NCI-H1436 treated with DMSO at 0.1 percent for 48 hours (cell line): ENCODE results near the gene MYRF.

ENCODE experiments used
- DNase-seq: peaks from one replicate; lab custom pipeline; 2025; lab: John Stamatoyannopoulos, UW

Gene MYRF

DNA sequence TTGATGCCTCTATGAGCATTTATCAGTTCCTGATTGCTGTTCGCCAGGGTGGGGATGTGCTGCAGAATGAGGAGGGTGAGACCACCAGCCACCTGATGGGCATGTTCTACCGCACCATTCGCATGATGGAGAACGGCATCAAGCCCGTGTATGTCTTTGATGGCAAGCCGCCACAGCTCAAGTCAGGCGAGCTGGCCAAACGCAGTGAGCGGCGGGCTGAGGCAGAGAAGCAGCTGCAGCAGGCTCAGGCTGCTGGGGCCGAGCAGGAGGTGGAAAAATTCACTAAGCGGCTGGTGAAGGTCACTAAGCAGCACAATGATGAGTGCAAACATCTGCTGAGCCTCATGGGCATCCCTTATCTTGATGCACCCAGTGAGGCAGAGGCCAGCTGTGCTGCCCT is 43.0 kb downstream of the MYRF start:
- DNase-seq = no peak

DNA sequence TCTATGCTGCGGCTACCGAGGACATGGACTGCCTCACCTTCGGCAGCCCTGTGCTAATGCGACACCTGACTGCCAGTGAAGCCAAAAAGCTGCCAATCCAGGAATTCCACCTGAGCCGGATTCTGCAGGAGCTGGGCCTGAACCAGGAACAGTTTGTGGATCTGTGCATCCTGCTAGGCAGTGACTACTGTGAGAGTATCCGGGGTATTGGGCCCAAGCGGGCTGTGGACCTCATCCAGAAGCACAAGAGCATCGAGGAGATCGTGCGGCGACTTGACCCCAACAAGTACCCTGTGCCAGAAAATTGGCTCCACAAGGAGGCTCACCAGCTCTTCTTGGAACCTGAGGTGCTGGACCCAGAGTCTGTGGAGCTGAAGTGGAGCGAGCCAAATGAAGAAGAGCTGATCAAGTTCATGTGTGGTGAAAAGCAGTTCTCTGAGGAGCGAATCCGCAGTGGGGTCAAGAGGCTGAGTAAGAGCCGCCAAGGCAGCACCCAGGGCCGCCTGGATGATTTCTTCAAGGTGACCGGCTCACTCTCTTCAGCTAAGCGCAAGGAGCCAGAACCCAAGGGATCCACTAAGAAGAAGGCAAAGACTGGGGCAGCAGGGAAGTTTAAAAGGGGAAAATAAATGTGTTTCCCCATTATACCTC is 43.6 kb downstream of the MYRF start:
- DNase-seq = no peak

DNA sequence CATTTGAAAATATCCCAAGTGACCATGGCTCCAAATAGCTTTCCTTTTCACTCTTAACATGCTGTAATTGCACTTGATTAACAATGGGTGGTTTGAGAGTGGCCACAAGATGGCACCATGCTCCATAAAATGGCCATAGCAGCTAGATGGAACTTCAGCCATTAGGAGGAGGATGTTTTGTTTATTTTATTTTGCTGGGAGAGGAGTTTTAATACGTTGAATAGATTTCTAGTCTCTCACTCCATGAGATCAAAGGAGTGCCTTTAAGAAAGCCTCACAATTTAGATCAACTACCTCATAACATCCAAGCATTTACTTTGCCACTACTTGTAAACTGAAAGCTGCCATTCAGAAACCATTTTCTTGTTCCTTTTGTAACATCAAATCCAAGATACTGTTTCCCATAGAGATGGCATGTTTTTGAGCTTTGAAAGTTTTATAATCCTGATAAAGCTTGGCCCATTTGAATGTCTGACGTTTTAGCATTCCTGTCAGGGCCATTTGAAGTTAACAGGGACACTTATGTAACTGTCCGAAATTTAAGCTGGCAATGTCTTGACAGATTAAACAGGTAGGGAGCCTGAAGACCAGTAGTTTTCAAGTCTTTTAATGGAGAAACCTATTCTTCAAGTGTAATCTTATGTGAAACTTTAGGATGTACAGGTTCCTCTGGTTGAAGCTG is 45.0 kb downstream of the MYRF start:
- DNase-seq = peak; percentile 40

DNA sequence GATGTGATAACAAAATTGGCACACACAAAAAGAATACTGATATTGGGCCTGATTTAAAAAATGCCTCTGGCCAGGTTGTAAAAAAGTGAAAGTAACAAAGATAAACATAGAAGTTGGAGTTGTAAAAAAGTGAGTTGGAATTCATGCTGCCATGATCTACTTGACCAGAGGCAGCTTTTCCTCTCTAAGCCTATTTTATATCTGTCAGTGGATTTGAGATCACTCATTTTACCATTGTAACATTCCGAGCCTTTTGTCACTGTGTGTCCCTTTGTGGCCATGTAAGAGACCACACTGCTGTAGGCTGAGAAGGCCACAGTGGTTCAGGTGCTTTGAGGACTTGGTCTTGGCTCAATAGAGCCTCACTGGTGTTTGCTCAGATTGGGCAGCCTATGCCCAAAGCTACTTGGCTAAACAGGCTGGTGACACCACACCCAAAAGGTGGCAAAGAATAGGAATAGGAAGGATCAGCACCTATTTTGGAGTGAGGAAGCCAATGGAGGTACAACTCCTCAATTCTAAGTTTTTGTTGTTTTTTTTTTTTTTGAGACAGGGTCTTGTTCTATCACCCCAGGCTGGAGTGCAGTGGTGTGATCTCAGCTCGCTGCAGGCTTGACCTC is 47.3 kb downstream of the MYRF start:
- DNase-seq = no peak

DNA sequence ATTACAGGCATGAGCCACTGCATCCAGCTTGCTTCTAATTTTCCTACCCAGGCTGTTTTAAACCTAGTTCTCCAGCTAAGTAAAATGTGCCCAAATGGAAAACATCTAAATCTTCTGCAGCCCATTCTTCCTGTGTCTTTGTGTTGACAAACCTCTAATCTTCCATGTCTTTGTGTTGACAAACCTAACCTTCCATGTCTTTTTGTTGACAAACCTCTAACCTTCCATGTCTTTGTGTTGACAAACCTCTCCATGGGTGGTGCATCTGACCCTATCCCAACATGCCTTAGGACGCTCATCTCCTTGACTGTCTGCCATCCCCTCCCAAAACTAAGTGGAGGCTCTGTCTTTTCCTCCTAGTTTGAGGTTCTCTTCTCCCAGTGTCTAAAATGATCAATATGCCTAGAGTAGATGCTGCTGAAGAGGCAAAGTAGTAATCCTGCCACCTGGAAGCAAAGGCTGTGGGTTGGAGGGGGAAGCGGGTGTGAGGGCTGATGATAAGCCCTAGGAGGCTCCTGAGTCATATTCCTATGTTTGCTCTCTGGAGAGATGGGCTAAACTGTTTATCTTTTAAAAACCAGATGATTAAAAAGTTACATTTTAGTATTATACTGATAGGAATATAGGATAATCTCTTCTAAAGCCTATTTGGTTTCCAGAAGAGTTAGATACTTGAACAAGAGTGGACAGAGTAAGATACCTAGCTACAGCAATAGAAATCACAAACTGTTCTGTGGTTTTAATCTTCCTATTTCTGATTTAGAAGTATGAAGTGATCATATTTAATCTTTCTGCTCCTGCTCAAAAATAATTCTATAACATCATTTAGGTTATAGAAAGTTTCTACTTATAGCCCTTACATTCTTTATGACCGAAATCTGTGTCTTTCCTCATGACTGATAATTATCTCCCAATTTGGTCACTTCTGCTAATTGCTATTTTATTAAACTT is 48.2 kb downstream of the MYRF start:
- no peak for DNase-seq

DNA sequence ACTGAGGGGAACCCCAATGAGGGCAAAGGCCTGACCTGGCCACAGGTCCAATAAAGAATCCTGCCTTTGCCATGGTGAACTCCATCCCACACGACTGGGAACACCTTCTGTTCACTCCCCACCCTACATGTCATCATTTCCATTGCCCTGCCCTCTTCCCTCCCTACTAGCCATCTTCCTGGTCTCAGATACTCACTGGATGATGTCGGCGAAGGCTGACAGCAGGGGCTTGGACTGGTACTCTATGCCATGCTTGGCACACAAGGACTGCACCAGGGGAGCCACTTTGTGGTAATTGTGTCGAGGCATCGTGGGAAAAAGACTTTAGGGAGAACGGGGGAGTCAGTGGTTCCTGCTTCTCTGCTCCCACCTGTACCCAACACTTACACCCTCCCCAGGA is 50.2 kb downstream of the MYRF start:
- no peak for DNase-seq

DNA sequence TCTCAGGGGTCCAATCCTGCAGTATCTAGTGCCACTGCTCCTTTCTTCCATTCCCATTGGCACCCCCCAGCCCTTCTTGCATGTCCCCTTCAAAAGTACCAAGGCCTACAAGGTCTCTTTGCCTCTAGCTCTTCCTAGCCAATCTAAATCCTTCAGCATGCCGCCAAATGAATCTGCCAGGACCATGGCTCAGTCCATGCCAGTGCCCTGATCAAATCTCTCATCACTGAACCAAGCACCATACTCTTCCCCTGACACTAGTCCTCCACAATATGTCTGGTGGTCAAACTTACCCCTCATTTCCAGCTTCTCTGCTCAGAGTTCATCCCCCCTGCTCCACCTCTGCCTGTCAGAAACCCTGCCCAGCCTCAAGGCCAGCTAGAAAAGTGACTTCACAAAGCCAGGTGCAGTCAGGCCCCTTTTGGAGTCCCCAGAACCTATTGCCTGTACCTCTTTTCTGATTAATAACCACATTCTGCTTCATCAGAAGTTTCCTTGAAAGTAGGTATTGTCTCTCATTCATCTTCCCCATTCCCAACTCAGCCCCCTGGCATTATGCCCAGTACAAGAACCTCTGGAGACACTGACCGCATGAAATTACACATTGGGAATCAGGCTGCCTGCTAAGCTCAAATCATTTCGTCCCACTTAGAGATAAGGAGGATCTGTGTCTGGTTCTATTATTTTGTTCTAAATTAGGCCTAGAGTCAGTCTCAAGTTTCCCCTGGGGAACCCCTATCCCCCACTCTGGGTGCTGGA is 51.6 kb downstream of the MYRF start:
- DNase-seq = no peak

DNA sequence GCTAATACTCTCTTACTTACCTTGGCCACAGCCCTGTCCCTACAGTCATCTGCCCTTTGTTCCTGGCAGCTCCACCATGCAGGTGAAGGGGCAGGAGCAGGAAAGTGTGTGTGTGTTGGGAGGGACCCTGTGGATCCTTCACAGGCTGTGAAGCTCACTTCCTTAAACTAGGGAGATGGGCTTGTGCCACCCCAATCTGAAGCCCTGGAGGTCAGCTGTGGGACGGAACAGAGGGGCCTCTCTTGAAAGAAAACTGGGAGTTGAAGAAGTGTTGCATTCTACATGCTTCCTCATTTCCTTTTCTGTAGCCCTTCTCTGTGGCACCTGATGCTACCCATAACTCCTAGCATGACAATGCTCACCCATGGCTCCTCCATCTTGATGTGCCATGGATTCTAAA is 52.7 kb downstream of the MYRF start:
- DNase-seq = no peak

DNA sequence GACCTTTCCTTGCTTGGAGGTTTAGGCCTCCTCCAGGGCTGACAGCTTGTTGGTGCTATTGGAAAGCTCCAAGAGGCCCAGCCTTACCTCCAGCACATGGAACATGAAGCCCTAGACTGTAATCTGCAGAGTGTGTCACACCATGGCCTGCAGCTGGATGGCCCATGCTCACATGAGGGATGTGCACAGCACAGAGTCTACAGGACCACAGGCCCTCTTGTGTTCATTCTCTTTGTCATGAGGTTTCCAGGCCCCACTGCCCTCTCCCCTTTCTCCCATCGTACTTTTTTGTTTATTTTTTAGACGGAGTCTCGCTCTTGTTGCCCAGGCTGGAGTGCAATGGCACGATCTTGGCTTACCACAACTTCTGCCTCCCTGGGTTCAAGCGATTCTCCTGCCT is 54.3 kb downstream of the MYRF start:
- no peak for DNase-seq

DNA sequence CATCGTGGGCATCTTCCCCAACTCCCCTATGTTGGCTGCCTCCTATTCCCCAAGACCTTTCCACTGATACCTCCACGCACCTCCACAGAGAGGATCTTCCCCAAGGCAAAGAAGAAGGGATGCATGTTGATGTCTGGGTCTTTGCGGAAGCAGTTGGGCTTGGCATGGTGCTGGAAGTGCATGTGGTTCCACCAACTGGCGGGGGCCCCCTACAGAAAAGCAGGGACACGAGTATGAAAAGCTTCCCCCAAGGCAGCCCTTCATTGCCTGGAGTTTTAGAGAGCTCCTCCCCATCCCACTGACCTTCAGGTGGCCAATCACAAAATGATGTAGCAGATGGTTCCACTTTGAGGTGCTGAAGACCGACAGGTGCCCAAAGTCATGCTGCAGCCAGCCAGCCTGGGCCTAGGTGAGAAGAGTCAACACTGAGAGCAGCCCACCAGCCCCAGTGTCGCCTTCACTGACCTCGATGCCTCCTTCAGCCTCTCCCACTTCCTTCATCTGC is 58.3 kb downstream of the MYRF start:
- DNase-seq = no peak

DNA sequence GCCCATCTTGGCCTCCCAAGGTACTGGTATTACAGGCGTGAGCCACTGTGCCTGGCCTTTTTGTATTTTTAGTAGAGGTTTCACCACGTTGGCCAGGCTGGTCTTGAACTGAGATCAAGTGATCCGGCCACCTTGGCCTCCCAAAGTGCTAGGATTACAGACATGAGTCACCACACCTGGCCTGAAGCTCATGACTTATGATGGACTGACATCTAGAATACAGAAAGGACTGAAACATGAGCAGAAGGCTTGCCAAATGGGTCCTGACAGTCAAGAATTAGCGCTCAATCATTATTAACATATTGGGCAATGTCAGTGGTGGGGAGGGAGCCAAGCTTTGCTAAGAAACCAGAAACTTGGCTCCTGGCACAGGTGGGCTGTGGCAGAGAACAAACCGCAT is 59.4 kb downstream of the MYRF start:
- no peak for DNase-seq

DNA sequence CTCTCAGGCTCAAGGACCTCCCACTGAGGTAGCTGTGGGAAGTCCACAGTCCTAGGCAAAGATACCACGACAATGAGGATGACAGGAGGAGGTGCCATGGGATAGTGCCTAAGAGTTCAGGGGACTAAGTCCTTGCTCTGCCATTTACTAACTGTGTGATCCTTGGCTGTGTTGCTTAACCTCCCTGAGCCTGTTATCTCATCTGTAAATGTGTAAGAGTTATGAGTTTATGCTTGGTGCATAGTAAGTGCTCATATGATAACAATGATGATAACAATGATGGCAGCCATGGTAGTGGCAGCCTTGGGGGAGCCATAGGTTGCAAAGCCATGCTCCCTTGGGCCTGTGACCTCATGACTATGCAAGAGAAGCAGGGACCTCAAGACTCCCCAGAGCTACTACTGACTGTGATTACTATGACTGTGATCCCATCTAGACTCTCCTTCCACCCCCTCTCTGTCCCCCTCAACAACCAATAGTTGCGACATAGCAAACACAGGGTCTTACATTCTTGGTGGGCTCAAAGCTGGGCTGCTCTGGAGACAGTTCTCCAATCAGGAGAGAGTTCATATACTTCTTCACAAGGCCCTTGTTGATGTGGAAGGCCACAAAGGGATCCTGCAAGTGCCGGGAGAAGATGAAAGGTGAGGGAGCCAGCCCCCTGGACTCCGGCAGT is 60.4 kb downstream of the MYRF start:
- DNase-seq = no peak

DNA sequence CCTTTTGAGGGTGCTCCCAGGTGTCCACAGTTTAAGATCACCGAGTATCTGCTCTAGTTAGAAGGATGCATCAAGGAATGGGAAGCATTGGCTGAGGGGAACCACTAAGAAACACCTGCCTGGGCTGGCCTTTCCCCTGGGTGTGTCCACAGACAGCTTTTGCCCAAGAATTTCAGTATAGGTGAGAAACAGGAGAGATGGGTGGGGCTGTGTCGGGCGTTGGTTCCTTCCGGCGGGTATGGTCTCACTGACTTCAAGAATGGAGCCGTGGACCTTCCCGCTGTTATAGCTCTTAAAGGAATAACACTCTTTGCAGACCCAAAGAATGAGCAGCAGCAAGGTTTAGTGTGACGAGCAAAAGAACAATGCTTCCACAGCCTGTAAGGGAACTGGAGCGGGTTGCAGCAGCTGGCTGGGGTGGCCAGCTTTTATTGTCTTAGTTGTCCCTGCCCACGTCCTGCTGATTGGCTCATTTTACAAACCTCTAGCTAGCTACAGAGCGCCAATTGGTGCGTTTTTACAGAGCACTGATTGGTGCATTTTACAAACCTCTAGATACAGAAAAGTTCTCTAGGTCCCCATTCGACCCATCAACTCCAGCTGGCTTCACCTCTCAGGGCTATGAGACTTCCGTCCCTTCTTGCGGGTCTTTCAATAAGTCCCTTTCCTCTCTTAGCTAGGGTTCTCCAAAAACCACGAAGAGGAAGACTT is 62.0 kb downstream of the MYRF start:
- DNase-seq = peak; percentile 15

DNA sequence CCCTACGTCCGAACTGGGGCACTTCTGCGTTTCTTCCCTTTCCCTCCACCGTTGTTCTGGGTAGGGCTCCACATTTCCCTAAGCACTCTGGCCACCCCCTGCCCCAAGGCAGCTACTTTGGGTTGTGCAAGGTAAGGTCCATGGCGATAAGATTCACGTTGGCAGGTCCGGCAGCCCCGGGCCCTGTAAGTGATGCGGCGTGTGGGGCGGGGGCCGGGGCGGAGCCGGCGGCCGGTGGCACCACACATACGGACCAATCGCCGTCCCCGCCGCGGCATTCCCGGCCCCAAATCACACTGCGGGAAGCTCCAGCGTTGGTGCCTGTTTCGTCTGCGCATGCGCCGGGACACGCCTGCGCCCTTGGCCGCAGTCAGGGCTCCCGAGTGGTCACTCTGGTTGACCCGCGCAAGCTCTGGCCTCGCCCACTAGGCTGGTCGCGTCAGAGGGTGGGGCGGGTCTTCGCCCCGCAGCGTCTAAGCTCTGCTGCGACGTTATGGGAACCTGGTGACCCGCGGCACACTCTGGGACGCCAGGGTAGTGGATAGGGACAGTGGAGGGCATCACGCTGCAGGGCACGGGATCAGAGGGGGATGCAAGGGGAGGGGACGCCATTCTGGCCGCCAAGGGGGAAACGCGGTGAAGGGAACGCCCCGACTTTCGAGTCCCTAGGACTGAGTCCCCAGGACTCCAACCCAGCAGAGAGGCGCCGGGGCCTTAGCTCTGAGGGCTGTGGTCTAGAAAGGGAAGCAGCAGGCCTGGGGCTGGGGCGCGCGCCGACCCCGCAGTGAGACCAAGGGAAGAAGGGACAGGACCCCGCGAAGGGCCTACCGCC is 62.7 kb downstream of the MYRF start:
- peak; percentile 48 for DNase-seq

DNA sequence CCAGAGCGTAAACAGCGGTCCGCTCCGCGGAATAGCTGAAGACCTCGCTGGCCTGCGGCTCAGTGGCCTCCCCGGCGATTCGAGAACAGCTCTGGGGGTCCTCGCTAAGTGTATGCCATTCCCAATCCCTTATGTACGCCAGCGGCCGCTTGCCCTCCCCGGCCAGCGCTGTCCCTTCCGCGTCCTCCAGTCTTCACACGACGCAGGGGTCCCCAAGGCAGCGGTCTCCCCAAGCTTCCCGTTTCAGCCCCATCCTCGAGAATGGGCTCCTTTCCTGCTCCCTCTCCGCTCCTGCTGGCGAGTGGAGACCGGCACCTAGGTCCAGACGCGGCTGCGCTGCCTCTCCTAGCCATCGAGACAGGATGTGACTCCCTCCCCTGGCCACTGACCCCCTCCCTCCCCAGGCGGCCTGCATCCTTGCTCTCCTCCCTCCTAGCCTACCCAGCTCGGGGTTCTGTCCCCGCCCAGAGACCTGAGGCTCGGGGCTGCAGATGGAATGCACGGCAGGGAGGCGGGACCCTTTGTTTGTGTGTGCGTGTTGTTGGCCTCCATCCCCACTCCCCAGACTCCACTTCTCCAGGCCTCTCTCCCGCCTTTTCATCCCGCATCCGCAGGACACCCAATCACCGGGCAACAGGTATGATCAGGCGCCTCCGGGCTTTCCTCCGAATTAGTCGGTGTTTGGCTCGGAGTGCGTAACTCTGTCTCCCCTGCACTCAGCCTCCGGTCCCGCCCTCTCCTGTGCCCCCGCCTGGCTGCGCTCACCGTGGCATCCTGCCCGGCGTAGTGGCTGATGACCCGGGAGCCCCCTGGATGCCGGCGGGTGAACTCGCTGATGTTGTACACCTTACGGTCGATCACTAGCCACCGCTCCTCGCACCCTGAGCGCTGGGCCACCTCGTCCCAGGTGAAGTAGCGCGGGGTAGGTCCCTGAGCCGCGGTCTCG is 63.6 kb downstream of the MYRF start:
- no peak for DNase-seq

DNA sequence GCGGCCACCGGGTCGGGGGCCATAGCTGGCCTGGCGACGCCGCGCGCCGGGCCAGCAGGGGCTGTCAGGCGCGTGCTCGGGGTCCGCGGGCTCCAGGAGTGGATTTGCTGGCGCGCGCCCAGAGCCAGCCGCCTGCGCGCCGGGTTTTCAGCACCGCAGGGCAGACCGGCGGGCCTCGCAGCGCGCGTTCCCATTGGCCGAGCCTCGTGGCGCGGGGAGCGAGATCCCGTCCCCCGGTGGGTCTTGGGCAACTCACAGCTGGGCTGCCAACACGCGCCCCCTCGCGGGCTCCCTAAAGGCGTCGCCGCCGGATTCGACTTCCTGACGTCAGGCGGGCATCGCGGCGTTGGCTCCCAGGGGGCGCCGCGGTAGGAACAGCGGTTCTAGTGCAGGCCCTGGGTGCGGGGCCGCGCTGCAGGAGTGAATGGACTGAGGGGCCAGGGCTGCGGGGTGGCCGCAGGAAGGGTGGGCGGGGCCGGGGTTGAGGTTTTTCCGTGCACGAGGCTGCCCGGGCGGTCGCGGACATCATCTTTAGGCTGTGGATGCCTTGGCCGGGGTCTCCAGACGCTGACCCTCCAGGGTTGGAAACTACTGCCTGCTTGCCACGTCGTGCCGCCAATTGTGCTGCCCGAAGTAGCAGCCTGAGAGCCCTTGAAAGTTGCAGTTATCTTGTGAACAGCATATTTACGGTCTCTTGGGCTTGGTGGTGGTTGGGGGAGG is 64.5 kb downstream of the MYRF start, which contains the start of gene FADS1:
FADS1 (minus strand) TSS at position 268 of the 720 bp plus-strand sequence; CDS start at position 194, 74 bp downstream.
- peak; percentile 88 for DNase-seq

DNA sequence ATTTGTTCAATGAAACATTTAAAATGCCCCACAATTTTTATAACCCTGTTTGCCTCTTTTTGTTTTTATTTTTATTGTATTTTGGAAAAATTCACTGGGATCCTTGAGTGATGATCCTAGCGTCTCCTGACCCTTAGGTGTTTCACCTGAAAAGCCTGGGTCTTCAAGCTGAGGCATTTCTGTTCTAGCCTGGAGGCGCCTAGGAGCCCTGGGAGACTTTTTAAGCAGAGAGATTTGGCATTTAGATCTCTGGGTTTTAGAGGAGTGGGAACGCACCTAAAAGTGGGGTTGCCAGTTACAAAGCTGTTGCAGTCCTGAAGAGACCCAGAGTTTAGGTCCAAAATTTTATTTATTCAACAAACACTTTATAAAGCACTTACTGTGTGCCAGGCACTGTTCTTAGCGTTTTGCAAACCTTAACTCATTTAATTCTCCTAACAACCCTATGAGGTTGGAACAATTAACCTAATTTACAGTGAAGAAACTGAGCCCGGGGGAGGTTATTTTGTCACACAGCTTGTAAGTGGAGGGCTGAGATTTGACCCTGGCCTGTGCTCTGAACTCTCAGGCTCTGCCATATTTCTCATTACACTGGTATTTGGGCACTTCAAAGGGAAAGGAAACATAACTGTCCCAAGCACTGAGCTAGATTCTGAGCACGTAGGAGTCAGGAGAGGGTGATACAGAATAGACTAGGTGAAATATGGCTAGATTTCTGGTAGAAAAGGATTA is 65.2 kb downstream of the MYRF start:
- DNase-seq = no peak
